Measurements from ENCODE around the gene MTG2.

The MTG2 gene

DNA sequence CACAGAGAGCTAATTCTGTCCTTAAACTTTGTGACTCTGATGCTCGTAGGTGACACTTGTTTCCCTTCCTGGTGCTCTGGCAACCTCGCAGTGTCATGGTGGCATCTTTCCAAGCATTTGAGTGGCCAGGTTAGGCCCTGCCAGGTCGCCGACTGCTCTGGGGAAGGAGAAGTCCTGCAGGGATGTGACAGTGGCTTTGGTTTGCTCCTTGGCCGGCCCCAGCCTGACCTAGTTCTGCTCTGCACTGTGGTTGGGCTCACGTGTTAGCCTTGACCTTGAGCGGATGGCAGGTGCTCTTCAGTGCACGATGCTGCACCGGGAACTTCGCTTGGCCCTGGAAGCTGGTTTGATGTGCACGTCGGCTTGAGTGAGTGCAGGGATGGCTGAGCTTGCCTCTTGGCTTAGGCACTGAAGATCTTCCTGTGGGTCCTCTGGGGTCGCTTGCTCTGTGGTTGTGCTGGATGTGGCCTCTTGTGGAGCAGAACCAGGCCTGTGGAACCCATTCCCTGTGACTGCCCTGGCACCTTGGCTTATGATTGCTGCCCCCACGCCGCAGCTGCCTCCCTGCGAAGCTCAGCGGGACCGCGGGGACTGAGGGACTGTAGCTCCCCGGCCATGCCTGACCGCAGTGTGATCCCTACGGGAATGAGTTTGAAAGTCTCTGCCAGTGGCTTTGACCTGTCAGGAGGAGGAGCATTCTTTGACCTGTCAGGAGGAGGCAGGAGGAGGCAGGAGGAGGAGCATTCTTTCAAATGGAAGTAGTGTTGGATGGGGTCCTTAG is 64.2 kb downstream of the MTG2 start:
- no peak for DNase-seq (ENCODE audit: low read depth in 2 of 2, low spot score in 1 of 2)

DNA sequence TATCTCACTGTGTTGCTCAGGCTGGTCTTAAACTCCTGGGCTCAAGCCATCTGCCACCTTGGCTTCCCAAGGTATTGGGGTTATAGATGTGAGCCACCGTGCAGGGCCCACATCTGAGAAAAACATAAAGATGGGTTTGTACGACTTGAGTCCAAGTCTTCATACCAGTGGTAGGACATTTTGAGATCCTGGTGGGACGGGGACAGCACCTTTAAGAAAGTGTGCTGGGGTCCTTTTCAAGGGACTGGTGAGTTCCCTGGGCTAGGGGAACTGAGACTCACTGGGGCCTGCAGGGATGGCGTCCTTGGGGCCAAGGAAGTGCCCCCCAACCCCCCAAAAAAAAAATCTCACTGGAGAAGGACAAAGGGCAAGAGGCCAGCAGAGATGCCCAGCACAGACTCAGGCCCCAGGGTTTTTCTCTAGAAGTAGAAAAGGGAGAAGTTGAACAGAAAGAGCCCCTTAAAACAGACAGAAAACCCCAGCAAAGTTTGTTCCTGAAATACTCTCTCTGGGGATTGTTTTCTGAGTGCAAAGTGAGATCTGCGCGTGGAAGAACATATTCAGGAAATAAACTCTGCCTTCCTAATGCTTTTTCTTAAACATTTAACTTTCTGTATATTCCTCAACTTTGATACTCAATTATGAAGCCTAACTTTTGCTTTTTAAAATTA is 66.2 kb downstream of the MTG2 start:
- DNase-seq (ENCODE audit: low read depth in 2 of 2, low spot score in 1 of 2): no peak

DNA sequence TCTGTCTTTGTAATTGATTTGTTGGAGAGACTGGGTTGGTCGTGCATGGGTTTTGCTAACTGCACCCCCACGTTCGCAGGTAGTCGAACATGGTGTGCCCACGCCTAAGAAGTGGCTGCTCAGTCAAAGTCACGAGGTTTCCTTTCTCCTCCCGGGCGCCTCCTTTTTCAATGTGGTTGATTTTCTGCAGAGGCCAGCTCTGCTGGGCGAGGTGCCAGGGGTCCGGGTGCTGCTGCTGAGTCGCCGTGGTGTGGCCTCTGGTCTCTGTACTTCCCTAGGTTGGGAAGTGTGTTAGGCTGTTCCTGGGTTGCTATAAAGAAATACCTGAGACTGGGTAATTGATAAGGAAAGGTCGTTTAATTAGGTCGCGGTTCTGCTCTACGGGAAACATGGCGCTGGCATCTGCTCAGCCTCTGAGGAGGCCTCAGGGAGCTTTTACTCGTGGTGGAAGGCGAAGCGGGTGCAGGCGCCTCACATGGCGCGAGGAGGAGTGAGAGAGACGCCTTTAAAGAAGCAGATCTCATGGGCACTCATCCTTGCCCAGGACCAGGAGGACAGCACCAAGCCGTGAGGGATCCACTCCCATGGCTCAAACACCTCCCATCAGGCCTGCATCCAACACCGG is 69.6 kb downstream of the MTG2 start:
- no peak for DNase-seq (ENCODE audit: low read depth in 2 of 2, low spot score in 1 of 2)
